Measurements from ENCODE around the gene FFAR1.

Gene FFAR1

GRCh38 chr19:35315883-35316282 lies 31.8 kb upstream of the FFAR1 start:
- no peak for DNase-seq

DNA sequence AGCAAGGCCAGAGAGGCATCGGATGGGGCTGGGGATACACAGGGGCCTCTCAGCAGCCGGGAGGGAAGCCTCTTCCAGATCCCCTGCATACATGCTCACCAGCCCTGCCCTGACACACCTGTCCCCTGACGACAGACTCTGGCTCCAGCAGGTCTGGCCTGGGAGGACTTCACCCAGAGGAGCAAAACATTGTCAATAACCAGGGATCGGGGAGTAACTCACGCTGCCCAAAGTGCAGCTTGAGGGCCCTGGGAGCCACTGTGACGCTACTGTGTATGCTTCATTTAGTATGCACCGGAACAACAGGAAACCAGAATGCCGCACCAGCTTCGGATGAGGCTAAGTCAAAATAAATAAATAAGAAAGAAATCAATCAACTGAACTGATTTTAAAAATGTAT lies 31.1 kb upstream of the FFAR1 start:
- no peak for DNase-seq

- no peak for DNase-seq
These were observed 30.1 kb upstream of the FFAR1 start for GRCh38 chr19:35317464-35318043.

GRCh38 chr19:35318679-35319448 lies 28.8 kb upstream of the FFAR1 start:
- DNase-seq, result no peak

DNA sequence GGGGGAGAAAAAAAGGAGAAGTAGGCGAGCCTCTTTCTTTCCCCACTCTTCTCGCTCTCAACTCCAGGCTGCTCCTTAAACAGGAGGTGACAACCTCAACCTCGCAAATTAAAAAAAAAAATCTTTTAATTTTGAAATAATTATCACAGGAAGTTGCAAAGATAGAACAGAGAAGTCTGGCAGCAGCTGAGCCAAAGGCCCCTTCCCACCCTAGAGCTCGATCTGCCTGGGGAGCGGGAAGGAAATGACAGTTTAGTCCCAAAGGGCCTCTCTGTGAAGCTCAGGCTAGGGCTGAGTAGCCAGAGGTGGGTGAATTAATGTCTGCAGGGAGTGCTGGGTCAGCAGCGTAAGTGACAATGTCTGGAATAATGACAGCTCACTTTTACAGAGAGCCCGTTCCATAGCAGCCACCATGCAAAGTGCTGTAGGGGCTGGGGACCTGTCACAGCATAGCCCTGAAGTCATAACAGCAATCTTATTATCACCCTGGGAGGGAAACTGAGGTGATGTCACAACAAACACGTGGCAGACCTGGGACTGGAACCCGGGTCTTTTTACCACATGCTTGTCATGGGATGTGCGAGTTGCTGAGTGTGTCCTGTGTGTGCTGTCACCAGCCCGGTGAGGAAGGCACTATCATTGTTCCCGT lies 27.5 kb upstream of the FFAR1 start:
- DNase-seq, result no peak

DNA sequence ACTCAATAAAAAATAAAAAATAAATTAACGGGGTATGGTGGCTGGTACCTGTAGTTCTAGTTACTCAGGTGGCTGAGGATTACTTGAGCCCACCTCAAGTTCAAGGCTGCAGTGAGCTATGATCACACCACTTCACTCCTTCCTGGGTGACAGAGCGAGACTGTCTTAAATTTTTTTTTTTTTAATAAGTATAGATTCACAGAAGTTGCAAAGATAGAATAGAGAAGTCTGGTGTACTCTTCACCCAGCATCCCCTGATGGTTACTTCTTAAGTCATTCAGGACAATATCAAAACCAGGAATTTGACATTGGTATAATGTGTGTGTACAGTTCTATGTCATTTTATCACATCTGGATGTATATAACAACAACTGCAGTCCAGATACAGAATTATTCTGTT lies 26.4 kb upstream of the FFAR1 start:
- DNase-seq, result no peak

- no peak for DNase-seq
These were observed 25.7 kb upstream of the FFAR1 start for GRCh38 chr19:35322014-35322413.

GRCh38 chr19:35327642-35328041 lies 20.1 kb upstream of the FFAR1 start:
- DNase-seq, result no peak

- no peak for DNase-seq
These were observed 18.8 kb upstream of the FFAR1 start, which contains the start of gene CD22 for GRCh38 chr19:35328851-35329285. TSS of gene CD22 (plus strand) at chr19:35329187. CDS start at chr19:35332041, 2,854 bp downstream.

GRCh38 chr19:35329323-35329722 lies 18.4 kb upstream of the FFAR1 start:
- no peak for DNase-seq

GRCh38 chr19:35330475-35330874 lies 17.2 kb upstream of the FFAR1 start:
- DNase-seq, result no peak

GRCh38 chr19:35331551-35332214 lies 16.0 kb upstream of the FFAR1 start:
- no peak for DNase-seq

DNA sequence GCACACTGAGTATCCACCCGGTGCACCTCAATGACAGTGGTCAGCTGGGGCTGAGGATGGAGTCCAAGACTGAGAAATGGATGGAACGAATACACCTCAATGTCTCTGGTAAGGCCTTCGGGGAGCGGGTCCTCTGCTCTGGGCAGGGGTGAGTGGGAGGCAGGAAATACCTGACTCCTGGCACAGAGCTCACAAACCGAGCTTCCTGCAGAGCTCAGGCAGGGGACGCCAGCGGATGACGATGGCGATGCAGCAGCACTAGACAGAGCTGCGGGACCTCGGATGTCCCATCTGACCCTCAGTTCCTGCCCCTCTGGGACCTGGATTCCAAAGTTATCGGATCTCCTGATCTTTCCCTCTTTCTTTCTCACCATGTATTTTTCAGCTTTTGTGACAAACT lies 14.9 kb upstream of the FFAR1 start:
- DNase-seq, result no peak

DNA sequence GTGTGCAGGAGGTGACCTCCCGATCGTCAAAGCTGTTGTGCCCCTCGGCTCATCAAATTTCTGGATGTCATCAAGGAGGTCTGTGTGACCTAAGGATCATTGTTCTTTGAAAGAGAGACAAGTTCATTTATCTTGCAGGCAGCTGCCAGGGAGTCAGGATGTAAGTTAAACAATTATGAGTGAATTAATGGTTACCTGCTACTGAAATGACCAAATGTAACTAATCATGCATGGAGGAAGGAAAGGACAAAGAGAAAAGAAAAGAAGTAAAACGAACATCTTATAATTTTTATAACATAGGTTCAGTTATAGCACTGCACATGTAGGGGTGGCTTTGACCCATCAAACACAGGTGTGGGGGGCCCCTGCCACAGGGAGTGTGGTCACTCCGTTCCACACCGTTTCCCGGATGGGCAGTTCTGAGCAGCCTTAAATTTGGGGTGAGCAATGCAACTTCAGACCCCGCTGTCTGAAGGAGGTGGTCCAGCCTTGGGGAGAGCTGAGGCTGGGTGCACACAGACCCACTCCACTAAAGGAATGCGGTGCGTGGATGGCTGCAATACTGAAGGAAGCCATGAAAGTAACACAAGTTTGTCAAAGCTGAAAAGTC lies 13.5 kb upstream of the FFAR1 start:
- DNase-seq, result no peak

GRCh38 chr19:35336166-35336955 lies 11.3 kb upstream of the FFAR1 start:
- DNase-seq, result no peak

GRCh38 chr19:35337097-35337983 lies 10.4 kb upstream of the FFAR1 start:
- DNase-seq, result no peak

DNA sequence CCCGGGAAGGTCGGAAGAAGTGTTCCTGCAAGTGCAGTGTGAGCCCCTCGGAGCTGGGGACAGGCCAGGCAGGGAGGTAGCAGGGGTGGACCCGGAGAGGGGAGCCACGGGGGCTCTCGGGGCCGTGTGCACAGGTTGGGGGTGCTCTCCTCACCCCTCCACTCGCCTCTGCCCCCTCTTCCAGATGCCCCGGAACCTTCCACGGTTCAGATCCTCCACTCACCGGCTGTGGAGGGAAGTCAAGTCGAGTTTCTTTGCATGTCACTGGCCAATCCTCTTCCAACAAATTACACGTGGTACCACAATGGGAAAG lies 9.8 kb upstream of the FFAR1 start:
- DNase-seq, result no peak

DNA sequence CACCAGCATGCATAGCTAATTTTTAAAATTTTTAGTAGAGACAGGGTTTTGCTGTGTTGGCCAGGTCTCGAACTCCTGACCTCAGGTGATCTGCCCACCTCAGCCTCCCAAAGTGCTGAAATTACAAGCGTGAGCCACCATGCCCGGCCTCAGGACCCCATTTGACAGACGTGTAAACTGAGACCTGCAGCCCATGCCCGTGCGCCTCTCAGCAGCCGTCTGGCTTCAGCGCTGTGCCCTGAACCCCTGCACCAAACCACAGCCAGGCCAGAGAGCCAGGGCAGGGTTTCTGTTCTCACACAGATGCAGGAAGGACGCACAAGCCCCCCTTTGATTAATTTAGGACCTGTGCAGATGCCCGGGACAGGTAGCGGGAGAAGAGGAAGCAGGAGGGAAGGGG lies 7.3 kb upstream of the FFAR1 start:
- no peak for DNase-seq

DNA sequence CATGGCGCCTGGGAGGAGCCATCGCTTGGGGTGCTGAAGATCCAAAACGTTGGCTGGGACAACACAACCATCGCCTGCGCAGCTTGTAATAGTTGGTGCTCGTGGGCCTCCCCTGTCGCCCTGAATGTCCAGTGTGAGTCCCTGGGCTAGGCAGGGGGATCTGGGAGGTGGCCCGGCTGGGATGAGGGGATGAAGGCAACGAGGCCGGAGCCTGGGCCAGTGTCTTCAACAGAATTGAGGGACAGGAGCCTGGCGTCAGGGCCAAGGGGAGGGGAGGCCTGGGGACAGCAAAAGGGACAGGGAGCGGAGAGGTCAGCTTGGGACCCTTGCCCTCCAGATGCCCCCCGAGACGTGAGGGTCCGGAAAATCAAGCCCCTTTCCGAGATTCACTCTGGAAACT lies 6.7 kb upstream of the FFAR1 start:
- DNase-seq, result no peak

GRCh38 chr19:35341565-35342225 lies 6.0 kb upstream of the FFAR1 start:
- no peak for DNase-seq

- no peak for DNase-seq
These were observed 5.3 kb upstream of the FFAR1 start for GRCh38 chr19:35342430-35342829.

Measured in activated gamma-delta T cell (primary cell).